Neural progenitor cell (in vitro differentiated cells): ENCODE data around the gene PTPRN2.

Experiments
- CTCF ChIP-seq: fragments of 200-600 bp; sonication (generic); IDR thresholded peaks from 2 replicates; pipeline ENCODE4 v1.5.1; 2017; ENCODE audit warnings: antibody characterized with exemption, mild to moderate bottlenecking
- EZH2 ChIP-seq: fragments of 200-600 bp; sonication (generic); IDR thresholded peaks from 2 replicates; pipeline ENCODE4 v1.6.1; 2017; ENCODE audit warnings: antibody characterized with exemption, mild to moderate bottlenecking, moderate library complexity
- EZH2phosphoT487 ChIP-seq: fragments of 200-600 bp; sonication (generic); IDR thresholded peaks from 2 replicates; pipeline ENCODE4 v1.6.1; 2017; ENCODE audit warnings: antibody characterized with exemption

GRCh38 chr7:158446706-158447105 lies 140.9 kb downstream of the PTPRN2 start:
- TF ChIP-seq EZH2: no peak
- no peak for TF ChIP-seq CTCF
- TF ChIP-seq EZH2phosphoT487: no peak
